Right ventricle myocardium superior (tissue), 1 donor: ENCODE results near the gene TPSAB1. TPM values are rescaled to one million over a fixed set of nuclear protein-coding genes. Genes with fewer than 3 reads are reported as not detected.

Experiments
- ATAC-seq: fragments of 200-7000 bp; cut with Tn5 transposase; one replicate; pipeline ENCODE4 v1.9.1; 2020; ENCODE audit warnings: mild to moderate bottlenecking; ENCODE audit not compliant: poor library complexity
- DNase-seq: peaks from one replicate; pipeline ENCODE4 v3.0.0-alpha.2; 2020
- intact Hi-C: fragments of 100-400 bp; cut with DNase I; formaldehyde crosslinking; loops from one replicate; pipeline ENCODE4 v1.11.2; 2022
- total RNA-seq: library from RNA; stranded (reverse); fragmentation: NEBNext Ultra II Directional; extraction: Animal tissue kit (Norgen Biotek cat#: 25700); gene quantifications from one replicate; pipeline ENCODE4 v1.2.1, GENCODE V29; 2021
- donor health status: DM: no; HTN: yes; CAD: no; lungs with severe emphysema.

The TPSAB1 gene
- total RNA-seq, 1 donor from 2014 or later: 7.1 TPM

DNA sequence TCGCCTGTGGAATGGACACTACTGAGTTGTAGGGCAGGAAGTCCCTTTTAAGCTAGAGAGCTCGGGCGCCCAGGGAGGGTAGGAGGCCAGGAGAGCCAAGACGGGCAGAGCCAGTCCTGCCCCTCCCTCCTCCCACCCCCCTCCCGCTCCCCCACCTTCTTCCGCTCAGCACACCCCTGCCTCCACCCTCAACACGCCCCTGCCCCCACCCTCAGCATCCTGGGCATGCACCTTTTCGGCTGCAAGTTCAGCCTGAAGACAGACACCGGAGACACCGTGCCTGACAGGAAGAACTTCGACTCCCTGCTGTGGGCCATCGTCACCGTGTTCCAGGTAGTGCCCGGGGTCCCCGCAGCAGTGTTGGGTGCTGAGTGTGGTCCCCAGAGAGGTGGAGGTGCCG lies 33.7 kb upstream of the TPSAB1 start:
- ATAC-seq (no peak), DNase-seq (no peak)
- intact Hi-C loops: no loop called here

DNA sequence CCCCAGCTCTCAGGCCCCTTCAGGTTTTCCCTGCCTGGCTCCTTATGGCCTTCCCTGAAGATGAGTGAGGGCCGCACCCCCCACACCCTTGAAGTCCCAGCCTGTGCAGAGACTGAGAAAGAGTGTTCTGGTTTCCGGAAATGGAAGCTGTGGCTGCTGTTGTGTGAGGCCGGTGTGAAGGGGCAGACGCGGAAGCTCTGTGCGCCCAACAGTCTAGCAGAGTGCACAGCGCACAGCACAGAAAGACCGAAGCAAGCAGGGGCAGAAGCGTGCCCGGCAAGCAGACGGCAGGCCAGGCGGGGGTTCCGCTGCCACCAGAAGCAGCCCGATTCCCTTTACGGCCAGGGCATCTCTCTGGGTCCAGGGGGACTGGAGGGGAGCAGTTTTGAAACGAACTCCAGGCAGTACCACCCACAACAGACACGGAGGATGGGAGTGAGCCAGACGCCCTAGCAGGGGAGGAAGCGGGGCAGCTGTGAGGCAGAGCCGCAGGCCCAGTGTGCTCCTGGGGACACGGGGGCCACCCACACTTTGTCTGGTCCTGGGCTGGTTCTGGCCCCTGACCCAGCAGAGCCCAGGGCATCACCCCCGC lies 32.2 kb upstream of the TPSAB1 start:
- intact Hi-C loops: no loop called here
- ATAC-seq: no peak
- no peak for DNase-seq

DNA sequence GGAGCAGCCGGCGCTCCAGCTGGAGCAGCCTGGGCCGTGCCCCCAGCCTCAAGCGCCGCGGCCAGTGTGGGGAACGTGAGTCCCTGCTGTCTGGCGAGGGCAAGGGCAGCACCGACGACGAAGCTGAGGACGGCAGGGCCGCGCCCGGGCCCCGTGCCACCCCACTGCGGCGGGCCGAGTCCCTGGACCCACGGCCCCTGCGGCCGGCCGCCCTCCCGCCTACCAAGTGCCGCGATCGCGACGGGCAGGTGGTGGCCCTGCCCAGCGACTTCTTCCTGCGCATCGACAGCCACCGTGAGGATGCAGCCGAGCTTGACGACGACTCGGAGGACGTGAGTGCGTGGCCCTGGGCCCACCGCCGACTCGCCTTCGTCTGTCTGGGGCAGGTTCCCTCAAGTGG lies 31.4 kb upstream of the TPSAB1 start:
- intact Hi-C loops: no loop called here
- ATAC-seq (no peak), DNase-seq (no peak)

DNA sequence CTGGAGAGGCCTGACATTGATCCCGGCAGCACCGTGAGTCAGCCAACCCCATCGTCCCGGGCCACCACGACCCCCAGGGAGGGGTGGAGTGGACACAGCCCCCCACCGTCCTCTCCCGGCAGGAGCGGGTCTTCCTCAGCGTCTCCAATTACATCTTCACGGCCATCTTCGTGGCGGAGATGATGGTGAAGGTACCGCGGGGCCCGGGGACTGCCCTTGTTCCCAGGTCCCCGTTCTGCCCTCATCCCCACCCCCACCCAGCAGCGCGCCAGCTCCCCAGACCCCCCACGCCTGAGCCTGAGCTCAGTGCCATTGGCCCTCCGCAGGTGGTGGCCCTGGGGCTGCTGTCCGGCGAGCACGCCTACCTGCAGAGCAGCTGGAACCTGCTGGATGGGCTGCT lies 30.0 kb upstream of the TPSAB1 start:
- intact Hi-C loops: no loop called here
- no peak for ATAC-seq
- no peak for DNase-seq

DNA sequence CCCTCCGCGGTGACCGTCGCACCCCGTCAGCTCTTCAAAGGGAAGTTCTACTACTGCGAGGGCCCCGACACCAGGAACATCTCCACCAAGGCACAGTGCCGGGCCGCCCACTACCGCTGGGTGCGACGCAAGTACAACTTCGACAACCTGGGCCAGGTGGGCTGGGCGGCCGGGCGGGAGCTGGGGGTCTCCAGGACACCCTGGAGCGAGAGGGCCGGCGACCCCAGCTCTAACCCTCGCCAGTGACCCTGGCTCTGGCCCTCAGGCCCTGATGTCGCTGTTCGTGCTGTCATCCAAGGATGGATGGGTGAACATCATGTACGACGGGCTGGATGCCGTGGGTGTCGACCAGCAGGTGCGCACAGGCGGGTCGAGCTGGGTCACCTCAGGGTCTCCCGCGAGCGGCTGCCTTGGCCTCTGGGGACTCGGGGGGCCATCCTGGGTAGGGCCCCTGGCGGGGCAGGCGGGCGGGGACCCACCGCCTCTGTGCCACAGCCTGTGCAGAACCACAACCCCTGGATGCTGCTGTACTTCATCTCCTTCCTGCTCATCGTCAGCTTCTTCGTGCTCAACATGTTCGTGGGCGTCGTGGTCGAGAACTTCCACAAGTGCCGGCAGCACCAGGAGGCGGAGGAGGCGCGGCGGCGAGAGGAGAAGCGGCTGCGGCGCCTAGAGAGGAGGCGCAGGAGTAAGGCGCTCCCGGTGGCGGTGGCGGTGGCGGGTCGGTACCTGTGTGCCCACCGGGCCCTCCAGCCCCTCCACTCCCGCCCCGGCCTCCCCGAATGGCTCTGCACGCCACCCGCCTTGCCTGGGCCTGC lies 28.8 kb upstream of the TPSAB1 start:
- intact Hi-C loops: no loop called here
- DNase-seq: no peak
- ATAC-seq: no peak

DNA sequence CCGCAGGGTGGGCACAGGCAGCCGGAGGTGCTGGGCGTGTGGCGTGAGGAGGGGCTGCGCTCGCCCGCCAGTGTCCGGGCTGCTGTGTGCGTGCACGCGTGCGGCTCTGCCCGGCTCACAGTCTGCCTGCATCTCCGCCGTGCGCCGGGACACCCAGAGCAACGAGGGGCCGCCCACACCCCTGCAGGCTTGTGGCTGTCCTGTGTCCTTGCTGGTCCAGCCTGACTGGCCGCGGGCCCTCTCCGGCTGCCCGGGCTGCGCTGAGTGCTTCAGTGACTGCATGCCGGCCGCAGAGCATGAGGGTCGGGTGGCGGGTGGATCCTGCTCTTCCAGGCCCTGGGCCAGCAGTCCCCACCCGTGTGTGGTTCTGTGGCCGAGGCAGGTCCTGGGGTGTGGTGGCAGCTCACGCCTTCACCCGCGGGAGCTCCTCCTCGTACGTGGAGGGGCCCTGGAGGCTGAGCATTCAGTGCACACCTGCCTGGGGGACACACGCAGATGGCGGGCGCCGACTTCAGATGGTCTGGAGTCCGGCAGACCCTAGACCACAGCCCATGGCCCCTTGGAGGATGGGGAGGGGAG lies 27.8 kb upstream of the TPSAB1 start:
- DNase-seq (no peak), ATAC-seq (no peak)
- intact Hi-C loops: no loop called here

DNA sequence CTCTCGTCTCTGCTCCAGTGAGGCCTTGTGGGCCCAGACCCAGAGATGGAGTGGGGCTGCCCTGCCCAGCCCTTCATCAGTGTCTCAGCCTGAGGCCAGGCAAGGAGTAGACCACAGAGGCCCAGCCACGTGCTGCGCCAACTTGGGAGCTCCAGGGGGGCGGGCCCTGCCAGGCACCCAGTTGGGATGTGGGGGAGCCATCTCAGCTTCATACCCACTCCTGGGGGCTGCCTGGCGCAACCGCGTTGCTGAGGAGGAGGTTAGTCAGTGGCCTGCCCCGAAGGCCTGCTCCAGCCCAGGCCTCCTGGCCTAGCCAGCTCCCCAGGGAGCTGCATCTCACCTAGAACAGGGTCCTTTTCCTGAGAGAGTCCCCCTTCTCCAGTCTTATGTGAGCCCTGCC lies 27.3 kb upstream of the TPSAB1 start:
- intact Hi-C loops: no loop called here
- no peak for DNase-seq
- ATAC-seq: no peak

DNA sequence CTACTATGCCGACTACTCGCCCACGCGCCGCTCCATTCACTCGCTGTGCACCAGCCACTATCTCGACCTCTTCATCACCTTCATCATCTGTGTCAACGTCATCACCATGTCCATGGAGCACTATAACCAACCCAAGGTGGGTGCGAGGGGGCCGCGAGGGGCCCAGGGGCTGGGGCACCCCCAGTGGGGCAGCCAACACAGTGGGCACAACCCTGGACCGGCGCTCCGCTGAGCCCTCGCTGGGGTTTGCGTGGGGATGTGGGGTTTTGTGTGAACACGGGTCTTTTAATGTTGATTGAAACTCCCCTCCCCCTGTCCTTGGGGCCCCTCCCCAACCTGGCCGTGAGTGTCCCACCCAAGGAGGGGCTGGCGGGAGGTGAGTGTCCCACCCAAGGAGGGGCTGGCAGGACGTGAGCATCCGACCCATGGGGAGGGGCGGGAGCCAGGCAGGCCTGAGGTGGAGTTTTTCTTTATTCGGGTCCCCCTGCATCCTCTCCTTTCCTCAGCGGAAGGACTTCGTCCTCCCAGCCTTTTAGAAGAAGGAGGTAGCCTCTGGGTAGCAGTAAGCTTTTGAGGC lies 26.6 kb upstream of the TPSAB1 start:
- ATAC-seq (no peak), DNase-seq (no peak)
- intact Hi-C loops: no loop called here

DNA sequence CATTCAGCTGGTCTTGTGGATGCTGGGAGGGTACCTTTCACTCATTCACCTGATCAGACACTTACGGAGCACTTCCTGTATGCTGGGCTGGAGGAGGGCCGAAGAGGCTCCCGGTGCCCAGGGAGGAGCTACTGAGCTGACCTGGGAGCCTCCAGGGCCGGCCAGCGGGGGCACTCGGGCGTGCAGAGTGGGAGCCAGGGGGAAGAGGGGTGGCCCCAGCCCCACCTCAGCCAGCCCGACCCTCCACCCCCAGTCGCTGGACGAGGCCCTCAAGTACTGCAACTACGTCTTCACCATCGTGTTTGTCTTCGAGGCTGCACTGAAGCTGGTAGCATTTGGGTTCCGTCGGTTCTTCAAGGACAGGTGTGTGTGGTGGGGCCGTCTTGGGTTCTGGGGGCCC lies 25.8 kb upstream of the TPSAB1 start:
- ATAC-seq (no peak), DNase-seq (no peak)
- intact Hi-C loops: no loop called here

DNA sequence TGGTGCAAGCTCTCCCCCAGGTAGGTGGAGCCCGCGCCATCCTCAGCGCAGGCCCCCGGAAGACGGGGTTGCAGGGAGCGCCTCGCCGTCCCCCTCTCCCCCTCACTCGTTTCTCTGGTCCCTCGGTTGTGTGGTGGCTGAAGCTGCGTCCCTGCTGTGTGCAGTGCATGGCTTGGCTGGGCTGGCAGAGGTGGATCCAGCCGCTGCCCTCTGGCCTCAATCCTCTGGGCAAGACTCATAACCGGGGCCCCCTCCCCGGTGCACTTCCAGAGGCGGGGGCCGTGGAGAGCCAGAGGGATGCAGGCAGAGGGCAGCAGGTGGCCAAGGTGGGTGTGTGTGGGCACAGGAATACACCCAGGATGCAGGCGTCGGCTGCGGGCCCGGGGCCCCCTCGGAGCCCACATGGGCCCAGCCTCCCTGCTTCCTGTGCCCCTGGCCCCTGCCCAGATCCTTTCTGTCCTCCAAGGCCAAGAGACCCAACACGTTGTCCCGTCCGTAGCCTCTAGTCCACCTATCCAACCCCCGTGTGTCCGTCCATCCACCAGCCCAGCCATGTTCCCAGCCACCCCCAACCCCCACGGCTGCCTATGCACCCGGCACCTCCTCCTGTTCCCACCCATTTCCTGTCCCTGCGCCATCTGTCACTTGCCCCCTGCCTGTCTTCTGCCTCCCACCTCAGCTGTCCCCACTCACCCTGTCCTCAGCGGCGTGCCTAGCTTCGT lies 24.8 kb upstream of the TPSAB1 start:
- DNase-seq: no peak
- ATAC-seq: no peak
- intact Hi-C loops: no loop called here

DNA sequence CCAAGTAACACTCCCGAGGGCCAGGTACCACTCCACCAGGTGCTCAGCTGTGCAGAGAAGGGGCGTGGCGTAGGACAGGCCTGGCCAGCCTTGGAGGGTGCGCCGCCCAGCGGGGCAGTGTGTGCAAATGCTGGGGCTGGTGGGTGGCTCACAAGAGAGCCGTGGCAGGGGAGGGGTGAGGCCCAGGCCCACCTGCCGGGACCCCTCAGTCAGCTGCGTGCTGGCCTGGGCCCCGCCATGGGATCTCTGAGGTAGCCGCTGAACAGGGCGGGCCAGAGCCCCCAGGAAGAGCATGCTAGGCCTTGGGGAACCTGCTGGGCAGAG lies 24.2 kb upstream of the TPSAB1 start:
- intact Hi-C loops: no loop called here
- no peak for ATAC-seq
- DNase-seq: no peak

DNA sequence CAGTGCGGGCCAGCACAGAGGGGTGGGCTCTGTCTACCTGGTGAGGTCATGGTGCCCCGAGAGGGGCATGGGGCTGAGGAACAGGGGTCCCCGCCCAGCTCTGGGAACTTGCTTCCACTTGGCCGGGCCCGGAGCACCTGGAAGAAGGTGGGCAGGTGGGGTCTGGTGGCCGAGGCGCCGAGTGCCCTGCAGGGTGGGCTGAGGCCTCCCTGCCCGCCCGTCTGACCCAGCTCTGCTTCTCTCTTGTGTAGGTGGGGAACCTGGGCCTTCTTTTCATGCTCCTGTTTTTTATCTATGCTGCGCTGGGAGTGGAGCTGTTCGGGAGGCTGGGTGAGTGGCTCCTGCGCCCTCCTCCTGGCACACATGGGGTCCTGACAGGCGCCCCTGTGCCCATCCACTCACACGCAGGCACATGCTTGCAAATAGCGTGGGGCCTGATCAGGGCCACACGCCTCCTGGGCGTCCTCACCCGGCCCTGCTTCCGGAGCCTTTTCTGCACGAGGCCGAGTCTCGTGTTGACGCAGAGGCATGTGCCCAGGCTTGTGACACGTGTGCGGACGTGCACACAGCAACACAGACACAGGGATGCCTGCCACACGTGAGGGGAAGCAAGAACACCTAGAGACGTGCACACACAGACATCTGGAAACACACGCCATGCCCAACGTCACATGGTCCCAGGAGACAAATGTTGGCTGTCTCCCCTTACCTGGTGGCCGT lies 23.7 kb upstream of the TPSAB1 start:
- no peak for DNase-seq
- ATAC-seq: no peak
- intact Hi-C loops: no loop called here

DNA sequence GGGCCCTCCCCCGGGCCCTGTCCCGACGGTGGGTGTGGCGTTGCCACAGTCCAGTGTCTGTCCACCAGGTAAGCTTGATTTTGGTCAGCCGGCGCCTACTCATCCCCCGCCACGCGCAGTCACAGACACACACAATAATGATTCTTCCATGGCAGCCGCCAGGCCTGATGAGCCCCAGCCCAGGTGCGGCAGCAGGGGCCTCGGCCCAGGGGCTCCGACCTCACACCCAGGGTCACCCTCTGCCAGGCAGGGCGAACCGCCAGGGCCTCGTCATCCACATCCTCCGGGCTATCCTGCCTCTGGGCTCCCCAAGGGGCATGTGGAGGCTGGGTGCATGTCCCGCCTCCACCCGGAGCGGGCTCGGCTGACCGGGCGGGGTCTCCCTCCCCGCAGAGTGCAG lies 23.0 kb upstream of the TPSAB1 start:
- intact Hi-C loops: no loop called here
- DNase-seq (no peak), ATAC-seq (no peak)

DNA sequence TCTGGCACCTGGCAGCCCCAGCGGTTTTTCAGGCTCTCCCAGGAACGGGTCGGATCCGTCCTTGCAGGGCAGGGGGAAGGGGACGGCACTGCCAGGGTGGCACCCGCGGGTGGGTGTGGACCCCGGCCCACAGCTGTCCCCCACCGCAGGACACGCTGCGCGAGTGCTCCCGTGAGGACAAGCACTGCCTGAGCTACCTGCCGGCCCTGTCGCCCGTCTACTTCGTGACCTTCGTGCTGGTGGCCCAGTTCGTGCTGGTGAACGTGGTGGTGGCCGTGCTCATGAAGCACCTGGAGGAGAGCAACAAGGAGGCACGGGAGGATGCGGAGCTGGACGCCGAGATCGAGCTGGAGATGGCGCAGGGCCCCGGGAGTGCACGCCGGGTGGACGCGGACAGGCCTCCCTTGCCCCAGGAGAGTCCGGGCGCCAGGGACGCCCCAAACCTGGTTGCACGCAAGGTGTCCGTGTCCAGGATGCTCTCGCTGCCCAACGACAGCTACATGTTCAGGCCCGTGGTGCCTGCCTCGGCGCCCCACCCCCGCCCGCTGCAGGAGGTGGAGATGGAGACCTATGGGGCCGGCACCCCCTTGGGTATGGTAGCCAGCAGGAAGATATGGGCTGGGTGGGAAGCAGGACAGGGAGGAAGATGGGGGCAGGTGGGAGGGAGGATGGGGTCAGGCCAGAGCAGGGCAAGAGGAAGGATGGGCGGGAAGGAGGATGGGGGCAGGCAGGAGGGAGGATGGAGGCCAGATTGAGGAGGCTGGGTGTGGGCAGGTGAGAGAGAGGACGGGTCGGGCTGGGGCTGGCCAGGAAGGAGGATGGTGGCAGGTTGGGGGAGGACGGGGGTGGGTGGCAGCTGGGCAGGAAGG lies 22.2 kb upstream of the TPSAB1 start:
- DNase-seq (no peak), ATAC-seq (no peak)
- intact Hi-C loops: no loop called here

DNA sequence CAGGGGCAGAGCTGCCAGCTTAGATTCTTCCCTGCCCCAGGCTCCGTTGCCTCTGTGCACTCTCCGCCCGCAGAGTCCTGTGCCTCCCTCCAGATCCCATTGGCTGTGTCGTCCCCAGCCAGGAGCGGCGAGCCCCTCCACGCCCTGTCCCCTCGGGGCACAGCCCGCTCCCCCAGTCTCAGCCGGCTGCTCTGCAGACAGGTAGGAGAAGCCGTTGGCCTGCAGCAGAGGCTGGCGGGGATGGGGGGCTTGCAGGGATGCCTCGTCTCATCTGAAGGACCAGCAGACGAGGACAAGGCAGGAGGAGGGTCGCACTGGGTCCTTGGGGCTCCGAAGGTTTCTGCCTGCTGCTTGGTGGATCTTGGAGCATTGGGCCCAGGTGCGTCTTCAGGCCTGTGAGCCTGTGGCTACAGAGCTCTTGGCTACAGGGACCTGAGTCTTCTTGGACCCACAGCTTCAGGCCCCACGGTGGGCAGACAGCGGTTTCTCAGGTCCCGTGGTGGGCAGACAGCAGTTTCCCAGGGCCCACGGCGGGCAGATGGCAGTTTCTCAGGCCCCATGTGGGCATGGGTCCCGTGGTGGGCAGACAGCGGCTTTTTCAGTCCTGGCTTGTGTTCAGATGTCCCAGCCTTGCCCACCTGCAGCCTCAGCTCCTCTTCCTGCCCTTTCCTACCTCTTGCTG lies 21.4 kb upstream of the TPSAB1 start:
- ATAC-seq (no peak), DNase-seq (no peak)
- intact Hi-C loops: no loop called here

DNA sequence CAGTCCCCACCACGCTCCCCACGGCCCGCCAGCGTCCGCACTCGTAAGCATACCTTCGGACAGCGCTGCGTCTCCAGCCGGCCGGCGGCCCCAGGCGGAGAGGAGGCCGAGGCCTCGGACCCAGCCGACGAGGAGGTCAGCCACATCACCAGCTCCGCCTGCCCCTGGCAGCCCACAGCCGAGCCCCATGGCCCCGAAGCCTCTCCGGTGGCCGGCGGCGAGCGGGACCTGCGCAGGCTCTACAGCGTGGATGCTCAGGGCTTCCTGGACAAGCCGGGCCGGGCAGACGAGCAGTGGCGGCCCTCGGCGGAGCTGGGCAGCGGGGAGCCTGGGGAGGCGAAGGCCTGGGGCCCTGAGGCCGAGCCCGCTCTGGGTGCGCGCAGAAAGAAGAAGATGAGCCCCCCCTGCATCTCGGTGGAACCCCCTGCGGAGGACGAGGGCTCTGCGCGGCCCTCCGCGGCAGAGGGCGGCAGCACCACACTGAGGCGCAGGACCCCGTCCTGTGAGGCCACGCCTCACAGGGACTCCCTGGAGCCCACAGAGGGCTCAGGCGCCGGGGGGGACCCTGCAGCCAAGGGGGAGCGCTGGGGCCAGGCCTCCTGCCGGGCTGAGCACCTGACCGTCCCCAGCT lies 20.3 kb upstream of the TPSAB1 start:
- DNase-seq: no peak
- ATAC-seq: no peak
- intact Hi-C loops: no loop called here
